NB4 (cell line): Measurements from ENCODE around the gene SHFL.

Experiments used
- DNase-seq: peaks from one replicate; pipeline ENCODE4 v3.0.0; 2010; ENCODE audit warnings: low read depth
- H3K4me3 ChIP-seq: one replicate; pipeline ENCODE4 v1.5.1; 2011; ENCODE audit warnings: mild to moderate bottlenecking, low read depth, low read length, moderate library complexity
- MYC ChIP-seq: IDR thresholded peaks from 2 replicates; pipeline ENCODE4 v1.6.1; 2011; ENCODE audit warnings: low read depth, low read length
- POLR2A ChIP-seq: IDR thresholded peaks from 2 replicates; pipeline ENCODE4 v1.6.1; 2011; ENCODE audit warnings: mild to moderate bottlenecking; ENCODE audit not compliant: insufficient read length; ENCODE audit errors: extremely low read depth
- TF ChIP-seq, protein P1 (sequence below): IDR thresholded peaks from one replicate; pipeline ENCODE4 v1.5.1; 2012; ENCODE audit warnings: low read depth, low read length
- TF ChIP-seq, protein P2 (sequence below): IDR thresholded peaks from 2 replicates; pipeline ENCODE4 v1.6.1; 2011; ENCODE audit warnings: low read depth, low read length

SHFL gene

DNA sequence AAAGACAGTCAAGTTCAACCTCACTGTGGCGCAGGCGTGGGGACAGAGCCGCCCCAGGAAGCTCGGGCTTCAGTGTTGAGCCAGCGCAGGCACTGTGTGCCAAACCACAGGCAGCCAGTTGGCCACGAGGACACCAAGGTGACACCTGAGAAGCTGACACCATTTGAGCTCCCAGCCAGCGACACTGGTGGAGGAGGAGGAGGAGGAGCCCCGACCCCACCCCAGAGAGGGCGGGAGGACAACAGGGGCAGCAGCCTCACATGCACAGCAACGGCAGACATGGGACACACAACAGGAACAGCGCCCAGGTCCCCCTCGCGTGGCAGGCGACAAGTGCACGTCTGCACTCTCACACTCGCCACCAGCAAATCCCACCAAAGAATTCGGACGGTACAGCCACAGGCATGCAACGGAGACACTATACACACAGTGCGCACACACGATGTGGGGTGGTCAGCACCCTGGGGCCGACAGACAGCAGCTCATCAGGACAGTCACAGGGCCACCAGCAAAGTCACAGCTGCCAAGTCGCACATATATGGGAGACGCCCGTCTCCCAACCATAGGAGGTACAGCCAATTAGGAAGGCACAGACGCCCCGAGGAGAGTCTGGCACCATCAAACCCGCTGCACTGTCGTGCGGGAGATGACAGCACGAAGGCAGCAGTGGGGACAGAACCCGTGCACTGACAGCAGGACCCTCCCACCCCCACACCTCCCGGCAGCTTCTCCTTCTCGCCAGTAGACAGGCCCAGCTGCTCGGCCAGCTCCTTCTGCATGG lies 30.2 kb downstream of the SHFL start:
- TF ChIP-seq, protein P1, sequence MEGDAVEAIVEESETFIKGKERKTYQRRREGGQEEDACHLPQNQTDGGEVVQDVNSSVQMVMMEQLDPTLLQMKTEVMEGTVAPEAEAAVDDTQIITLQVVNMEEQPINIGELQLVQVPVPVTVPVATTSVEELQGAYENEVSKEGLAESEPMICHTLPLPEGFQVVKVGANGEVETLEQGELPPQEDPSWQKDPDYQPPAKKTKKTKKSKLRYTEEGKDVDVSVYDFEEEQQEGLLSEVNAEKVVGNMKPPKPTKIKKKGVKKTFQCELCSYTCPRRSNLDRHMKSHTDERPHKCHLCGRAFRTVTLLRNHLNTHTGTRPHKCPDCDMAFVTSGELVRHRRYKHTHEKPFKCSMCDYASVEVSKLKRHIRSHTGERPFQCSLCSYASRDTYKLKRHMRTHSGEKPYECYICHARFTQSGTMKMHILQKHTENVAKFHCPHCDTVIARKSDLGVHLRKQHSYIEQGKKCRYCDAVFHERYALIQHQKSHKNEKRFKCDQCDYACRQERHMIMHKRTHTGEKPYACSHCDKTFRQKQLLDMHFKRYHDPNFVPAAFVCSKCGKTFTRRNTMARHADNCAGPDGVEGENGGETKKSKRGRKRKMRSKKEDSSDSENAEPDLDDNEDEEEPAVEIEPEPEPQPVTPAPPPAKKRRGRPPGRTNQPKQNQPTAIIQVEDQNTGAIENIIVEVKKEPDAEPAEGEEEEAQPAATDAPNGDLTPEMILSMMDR, result no peak
- TF ChIP-seq, protein P2, sequence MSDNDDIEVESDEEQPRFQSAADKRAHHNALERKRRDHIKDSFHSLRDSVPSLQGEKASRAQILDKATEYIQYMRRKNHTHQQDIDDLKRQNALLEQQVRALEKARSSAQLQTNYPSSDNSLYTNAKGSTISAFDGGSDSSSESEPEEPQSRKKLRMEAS, result no peak
- TF ChIP-seq POLR2A, result peak; percentile 38
- no peak for TF ChIP-seq MYC
- H3K4me3 ChIP-seq, result no peak overlapping the region
- no peak for DNase-seq

DNA sequence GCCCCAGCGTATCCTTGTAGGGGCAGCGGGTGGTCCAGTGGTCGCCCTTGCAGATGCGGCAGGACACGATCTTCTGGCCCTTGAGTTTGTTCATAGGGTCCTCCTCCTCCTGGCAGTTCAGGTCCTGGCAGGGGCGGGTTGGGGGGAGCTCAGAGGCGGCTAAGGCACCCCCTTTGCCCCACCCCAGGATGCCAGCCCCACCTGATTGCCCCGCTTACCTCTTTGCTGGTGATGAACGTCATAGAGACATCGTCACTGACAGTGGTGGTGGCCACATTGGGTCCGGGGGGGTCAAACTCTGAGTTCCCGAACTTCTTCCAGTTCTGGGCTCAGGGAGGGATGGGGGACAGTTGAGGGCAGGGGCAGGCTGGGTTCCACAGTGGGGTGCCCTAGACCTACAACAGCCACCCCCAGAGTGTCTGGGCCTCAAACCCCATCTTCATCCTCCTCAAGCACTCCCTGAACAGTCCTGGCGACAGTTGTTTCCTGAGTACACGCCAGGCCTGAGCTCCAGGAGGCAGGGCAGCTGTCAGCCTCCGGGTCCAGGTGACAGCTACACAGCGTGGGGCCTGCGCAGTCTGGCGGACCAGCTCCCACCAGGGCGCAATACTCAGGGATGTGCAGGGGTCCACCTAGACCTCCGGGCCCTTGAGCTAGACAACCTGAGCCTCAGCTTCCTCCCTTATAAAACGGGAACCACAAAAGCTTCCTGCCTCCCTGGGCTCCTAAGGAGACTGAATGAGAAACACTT lies 30.9 kb downstream of the SHFL start:
- TF ChIP-seq POLR2A (no peak), MYC (no peak)
- TF ChIP-seq, protein P1, result no peak
- TF ChIP-seq, protein P2, result no peak
- H3K4me3 ChIP-seq, result no peak overlapping the region

DNA sequence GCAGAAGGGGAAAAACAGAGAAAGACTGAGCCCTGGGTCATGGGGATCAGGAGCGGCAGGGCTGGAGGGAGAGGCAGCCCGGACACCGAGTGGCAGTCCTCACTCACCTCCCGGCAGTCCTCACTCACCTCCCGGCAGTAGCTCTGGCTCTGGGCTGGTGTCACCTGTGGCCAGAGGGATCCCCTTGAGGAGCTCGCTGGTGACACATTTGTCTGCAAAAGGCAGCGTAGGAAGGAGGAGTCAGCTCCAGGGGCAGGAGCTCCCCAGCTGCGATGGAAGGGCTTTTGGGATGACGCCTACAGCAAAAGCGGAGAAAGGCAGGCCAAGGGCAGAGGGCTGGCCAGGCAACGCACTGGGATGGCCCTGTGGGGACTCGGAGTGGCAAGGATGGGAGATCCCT lies 32.8 kb downstream of the SHFL start:
- DNase-seq, result no peak
- H3K4me3 ChIP-seq, result peak overlapping the region; percentile 83
- TF ChIP-seq, protein P2, result no peak
- TF ChIP-seq POLR2A, result no peak
- TF ChIP-seq MYC, result no peak
- TF ChIP-seq, protein P1, result no peak

More for the DNA sequence above, 30.9 kb downstream of the SHFL start:
- DNase-seq, result no peak

DNA sequence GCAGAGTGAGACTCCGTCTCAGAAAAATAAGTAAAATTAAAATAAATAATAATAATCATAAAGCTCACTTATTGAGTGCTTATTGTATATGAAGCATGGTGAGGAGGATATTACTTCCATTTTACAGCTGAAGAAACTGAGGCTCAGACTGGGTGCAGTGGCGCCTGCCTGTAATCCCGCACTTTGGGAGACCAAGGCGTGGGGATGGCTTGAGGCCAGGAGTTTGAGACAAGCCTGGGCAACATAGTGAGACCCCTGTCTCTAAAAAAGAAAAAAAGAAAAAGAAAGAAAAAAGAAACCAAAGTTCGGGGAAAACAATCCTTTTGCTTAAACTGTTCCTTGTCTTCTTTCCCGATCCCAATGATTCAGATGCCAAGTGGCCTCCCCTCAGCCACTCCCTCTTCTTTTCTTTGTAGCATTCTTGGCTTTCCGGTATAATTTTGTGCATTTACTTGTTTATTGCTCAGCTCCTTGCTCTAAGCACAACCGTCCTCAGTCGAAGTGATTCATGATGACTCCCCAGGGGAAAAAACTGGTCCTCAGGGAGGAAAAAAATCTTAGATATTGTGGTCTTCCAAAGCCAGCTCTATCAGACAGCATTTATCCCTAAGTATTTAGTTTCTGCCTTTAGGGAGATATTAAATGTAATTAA lies 34.5 kb downstream of the SHFL start:
- peak; percentile 76 for DNase-seq
- no peak overlapping the region for H3K4me3 ChIP-seq
- TF ChIP-seq MYC, result no peak
- no peak for TF ChIP-seq POLR2A
- TF ChIP-seq, protein P1, result no peak

DNA sequence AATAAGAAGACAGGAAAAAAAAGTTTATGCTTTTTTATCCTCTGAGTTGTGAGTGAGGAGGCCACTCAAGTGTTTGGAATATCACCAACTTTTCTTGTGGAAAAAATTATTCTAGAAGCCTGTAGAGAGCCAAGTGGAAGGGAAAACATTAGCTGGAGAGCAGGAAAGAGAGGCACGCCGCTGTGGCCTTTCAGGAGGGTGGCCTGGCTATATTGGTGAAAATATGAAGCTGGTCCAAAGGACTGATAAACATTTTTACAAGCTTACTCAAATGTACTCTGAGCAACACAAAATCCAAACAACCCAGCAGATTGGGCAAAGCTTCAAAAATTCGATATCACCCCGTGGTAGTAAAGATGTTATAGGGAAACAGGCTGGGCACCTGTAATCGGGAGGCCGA lies 35.9 kb downstream of the SHFL start:
- TF ChIP-seq POLR2A (no peak), MYC (no peak)
- TF ChIP-seq, protein P2, result no peak
- peak; percentile 12 for DNase-seq
- H3K4me3 ChIP-seq, result no peak overlapping the region

DNA sequence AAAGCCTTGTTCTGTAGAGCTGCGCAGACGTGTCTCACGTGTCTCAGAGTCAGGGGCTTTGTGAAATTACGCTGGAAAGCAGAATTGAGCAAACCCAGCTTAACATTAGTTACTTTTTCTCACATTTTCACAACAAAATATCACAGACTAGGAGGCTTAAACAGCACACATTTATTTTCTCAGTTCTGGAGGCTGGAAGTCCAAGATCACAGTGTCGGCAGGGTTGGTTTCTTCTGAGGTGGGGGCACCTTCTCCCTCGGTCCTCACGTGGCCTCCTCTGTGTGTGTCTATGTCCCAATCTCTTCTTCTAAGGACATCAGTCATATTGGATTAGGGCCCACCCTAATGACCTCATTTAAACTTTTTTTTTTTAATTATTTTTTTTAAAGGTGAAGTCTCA lies 38.3 kb downstream of the SHFL start:
- no peak overlapping the region for H3K4me3 ChIP-seq
- TF ChIP-seq, protein P1, result no peak
- TF ChIP-seq MYC (no peak), POLR2A (no peak)
- TF ChIP-seq, protein P2, result no peak
- DNase-seq, result peak; percentile 27
